ENCODE measurements around the gene ZNRF1. TPM values are rescaled to one million over a fixed set of nuclear protein-coding genes. Genes with fewer than 3 reads are reported as not detected.
A peak's percentile ranks its signal among the peaks of the same experiment; 100 is the strongest.

ZNRF1 gene
- total and polyA plus RNA-seq, 5 donors from 2014 or later = 3.2 to 15.1 (median 6.2) TPM

GRCh38 chr16:75027520-75028300 lies 28.9 kb downstream of the ZNRF1 start:
- Mint-ChIP-seq H3K4me3 (no peak overlapping the region), H3K36me3 (no peaks in the 10 kb centered on the region), H3K27ac (no peak overlapping the region), H3K4me1 (peaks cover 13 to 25% (median 16%) of the 10 kb centered on the region in 4 donors), H3K27me3 (no peaks in the 10 kb centered on the region), H3K9me3 (peaks cover 0 to 1% (median 0%) of the 10 kb centered on the region in 7 donors)
- no peaks in the 10 kb centered on the region for H3K9me3 ChIP-seq (ENCODE audit: control insufficient read depth in 2 of 2, low read length in 2 of 2)
- no peak overlapping the region for H3K27ac ChIP-seq (ENCODE audit: insufficient read depth, low read length, poor library complexity, severe bottlenecking)
- H3K4me1 ChIP-seq (ENCODE audit: control insufficient read depth, insufficient read depth, low read length, poor library complexity, severe bottlenecking) = peaks cover 10% of the 10 kb centered on the region
- DNase-seq (no peak), ATAC-seq (ENCODE audit: low read depth in 2 of 2) (no peak)
- no peaks in the 10 kb centered on the region for H3K36me3 ChIP-seq (ENCODE audit: control insufficient read depth, insufficient read depth, low read length)
- H3K27me3 ChIP-seq (ENCODE audit: control insufficient read depth, insufficient read depth, low read length) = no peaks in the 10 kb centered on the region
- H3K4me3 ChIP-seq (ENCODE audit: low read depth, low read length) = no peak overlapping the region

GRCh38 chr16:75028544-75029135 lies 29.8 kb downstream of the ZNRF1 start:
- peaks cover 11 to 25% (median 15%) of the 10 kb centered on the region in 4 donors for H3K4me1 Mint-ChIP-seq
- H3K9me3 Mint-ChIP-seq = no peaks in the 10 kb centered on the region
- no peaks in the 10 kb centered on the region for H3K36me3 Mint-ChIP-seq
- no peaks in the 10 kb centered on the region for H3K27me3 ChIP-seq (ENCODE audit: control insufficient read depth, insufficient read depth, low read length)
- no peak overlapping the region for H3K4me3 Mint-ChIP-seq
- no peak overlapping the region for H3K27ac Mint-ChIP-seq
- H3K27me3 Mint-ChIP-seq = no peaks in the 10 kb centered on the region
- H3K4me3 ChIP-seq (ENCODE audit: low read depth, low read length) = no peak overlapping the region
- ATAC-seq (ENCODE audit: low read depth in 2 of 2) = no peak
- H3K9me3 ChIP-seq (ENCODE audit: control insufficient read depth in 2 of 2, low read length in 2 of 2) = no peaks in the 10 kb centered on the region
- H3K27ac ChIP-seq (ENCODE audit: insufficient read depth, low read length, poor library complexity, severe bottlenecking) = no peak overlapping the region
- no peaks in the 10 kb centered on the region for H3K36me3 ChIP-seq (ENCODE audit: control insufficient read depth, insufficient read depth, low read length)
- H3K4me1 ChIP-seq (ENCODE audit: control insufficient read depth, insufficient read depth, low read length, poor library complexity, severe bottlenecking) = peaks cover 10% of the 10 kb centered on the region
- DNase-seq = no peak

- H3K27ac Mint-ChIP-seq = no peak overlapping the region
- ATAC-seq (ENCODE audit: low read depth in 2 of 2) = no peak
- H3K4me1 Mint-ChIP-seq = peaks cover 4 to 16% (median 7%) of the 10 kb centered on the region in 4 donors
- Histone ChIP-seq H3K36me3 (ENCODE audit: control insufficient read depth, insufficient read depth, low read length) (no peaks in the 10 kb centered on the region), H3K4me3 (ENCODE audit: low read depth, low read length) (no peak overlapping the region), H3K27me3 (ENCODE audit: control insufficient read depth, insufficient read depth, low read length) (no peaks in the 10 kb centered on the region), H3K4me1 (ENCODE audit: control insufficient read depth, insufficient read depth, low read length, poor library complexity, severe bottlenecking) (peaks cover 4% of the 10 kb centered on the region), H3K9me3 (ENCODE audit: control insufficient read depth in 2 of 2, low read length in 2 of 2) (no peaks in the 10 kb centered on the region), H3K27ac (ENCODE audit: insufficient read depth, low read length, poor library complexity, severe bottlenecking) (no peak overlapping the region)
- H3K27me3 Mint-ChIP-seq = no peaks in the 10 kb centered on the region
- DNase-seq = no peak
- no peak overlapping the region for H3K4me3 Mint-ChIP-seq
- no peaks in the 10 kb centered on the region for H3K9me3 Mint-ChIP-seq
- no peaks in the 10 kb centered on the region for H3K36me3 Mint-ChIP-seq
Measured at GRCh38 chr16:75029854-75030253, 31.0 kb downstream of the ZNRF1 start.

- Histone ChIP-seq H3K27ac (ENCODE audit: insufficient read depth, low read length, poor library complexity, severe bottlenecking) (no peak overlapping the region), H3K9me3 (ENCODE audit: control insufficient read depth in 2 of 2, low read length in 2 of 2) (no peaks in the 10 kb centered on the region), H3K36me3 (ENCODE audit: control insufficient read depth, insufficient read depth, low read length) (no peaks in the 10 kb centered on the region), H3K27me3 (ENCODE audit: control insufficient read depth, insufficient read depth, low read length) (no peaks in the 10 kb centered on the region), H3K4me3 (ENCODE audit: low read depth, low read length) (no peak overlapping the region), H3K4me1 (ENCODE audit: control insufficient read depth, insufficient read depth, low read length, poor library complexity, severe bottlenecking) (no peaks in the 10 kb centered on the region)
- Mint-ChIP-seq H3K4me3 (no peak overlapping the region), H3K4me1 (peaks cover 0 to 15% (median 9%) of the 10 kb centered on the region in 4 donors), H3K27me3 (no peaks in the 10 kb centered on the region), H3K36me3 (peaks cover 2% of the 10 kb centered on the region), H3K9me3 (peaks cover 0 to 2% (median 0%) of the 10 kb centered on the region in 7 donors), H3K27ac (no peak overlapping the region)
- no peak for ATAC-seq (ENCODE audit: low read depth in 2 of 2)
- no peak for DNase-seq
Measured at GRCh38 chr16:75032655-75033054, 33.8 kb downstream of the ZNRF1 start.

- H3K27me3 Mint-ChIP-seq = no peaks in the 10 kb centered on the region
- ATAC-seq (ENCODE audit: low read depth in 2 of 2) (no peak), DNase-seq (no peak)
- peak overlapping the region in 1 of 4 donors; percentile 70 for H3K4me3 Mint-ChIP-seq
- H3K27me3 ChIP-seq (ENCODE audit: control insufficient read depth, insufficient read depth, low read length) = no peaks in the 10 kb centered on the region
- H3K9me3 ChIP-seq (ENCODE audit: control insufficient read depth in 2 of 2, low read length in 2 of 2) = no peaks in the 10 kb centered on the region
- peaks cover 7 to 16% (median 12%) of the 10 kb centered on the region in 4 donors for H3K4me1 Mint-ChIP-seq
- H3K36me3 ChIP-seq (ENCODE audit: control insufficient read depth, insufficient read depth, low read length) = no peaks in the 10 kb centered on the region
- H3K36me3 Mint-ChIP-seq = peaks cover 5% of the 10 kb centered on the region
- H3K27ac ChIP-seq (ENCODE audit: insufficient read depth, low read length, poor library complexity, severe bottlenecking) = no peak overlapping the region
- no peaks in the 10 kb centered on the region for H3K4me1 ChIP-seq (ENCODE audit: control insufficient read depth, insufficient read depth, low read length, poor library complexity, severe bottlenecking)
- peaks cover 0 to 2% (median 0%) of the 10 kb centered on the region in 7 donors for H3K9me3 Mint-ChIP-seq
- peak overlapping the region in 1 of 3 donors; percentile 55 for H3K27ac Mint-ChIP-seq
- no peak overlapping the region for H3K4me3 ChIP-seq (ENCODE audit: low read depth, low read length)
Measured at GRCh38 chr16:75035410-75035968, 36.7 kb downstream of the ZNRF1 start.

- Histone ChIP-seq H3K4me1 (ENCODE audit: control insufficient read depth, insufficient read depth, low read length, poor library complexity, severe bottlenecking) (no peaks in the 10 kb centered on the region), H3K36me3 (ENCODE audit: control insufficient read depth, insufficient read depth, low read length) (no peaks in the 10 kb centered on the region), H3K4me3 (ENCODE audit: low read depth, low read length) (peak overlapping the region; percentile 28), H3K27me3 (ENCODE audit: control insufficient read depth, insufficient read depth, low read length) (no peaks in the 10 kb centered on the region), H3K27ac (ENCODE audit: insufficient read depth, low read length, poor library complexity, severe bottlenecking) (peak overlapping the region; percentile 28), H3K9me3 (ENCODE audit: control insufficient read depth in 2 of 2, low read length in 2 of 2) (no peaks in the 10 kb centered on the region)
- Mint-ChIP-seq H3K36me3 (peaks cover 5% of the 10 kb centered on the region), H3K27ac (peak overlapping the region in 2 of 3 donors; percentile 9 to 44), H3K27me3 (no peaks in the 10 kb centered on the region), H3K4me3 (no peak overlapping the region), H3K9me3 (peaks cover 0 to 2% (median 0%) of the 10 kb centered on the region in 7 donors), H3K4me1 (peaks cover 11 to 21% (median 13%) of the 10 kb centered on the region in 4 donors)
- DNase-seq (no peak), ATAC-seq (ENCODE audit: low read depth in 2 of 2) (no peak)
Measured at GRCh38 chr16:75038036-75038858, 39.4 kb downstream of the ZNRF1 start.

- H3K36me3 ChIP-seq (ENCODE audit: control insufficient read depth, insufficient read depth, low read length) = no peaks in the 10 kb centered on the region
- ATAC-seq (ENCODE audit: low read depth in 2 of 2) (no peak), DNase-seq (no peak)
- Mint-ChIP-seq H3K4me1 (peaks cover 11 to 24% (median 16%) of the 10 kb centered on the region in 4 donors), H3K27me3 (no peaks in the 10 kb centered on the region), H3K4me3 (no peak overlapping the region), H3K36me3 (peaks cover 5% of the 10 kb centered on the region), H3K9me3 (peaks cover 0 to 2% (median 0%) of the 10 kb centered on the region in 7 donors), H3K27ac (peak overlapping the region in 1 of 3 donors; percentile 38)
- H3K9me3 ChIP-seq (ENCODE audit: control insufficient read depth in 2 of 2, low read length in 2 of 2) = no peaks in the 10 kb centered on the region
- no peaks in the 10 kb centered on the region for H3K27me3 ChIP-seq (ENCODE audit: control insufficient read depth, insufficient read depth, low read length)
- no peak overlapping the region for H3K4me3 ChIP-seq (ENCODE audit: low read depth, low read length)
- H3K27ac ChIP-seq (ENCODE audit: insufficient read depth, low read length, poor library complexity, severe bottlenecking) = no peak overlapping the region
- no peaks in the 10 kb centered on the region for H3K4me1 ChIP-seq (ENCODE audit: control insufficient read depth, insufficient read depth, low read length, poor library complexity, severe bottlenecking)
Measured at GRCh38 chr16:75039941-75040340, 41.1 kb downstream of the ZNRF1 start.

Data from CD4-positive, CD25-positive, alpha-beta regulatory T cell (primary cell).